HG02852 (cell line): Measurements from ENCODE around the gene HTRA2.
"Not testable (repeated sequence)": the region's sequence is repeated elsewhere in the genome, so short reads cannot be mapped to it uniquely, and the experiment has no call there.

ENCODE experiments used
- ATAC-seq: cut with Tn5 transposase; IDR thresholded peaks from one replicate; pipeline ENCODE4 v1.9.1; 2021; ENCODE audit warnings: mild to moderate bottlenecking, moderate library complexity; ENCODE audit not compliant: unreplicated experiment

The HTRA2 gene

GRCh38 chr2:74558284-74559230, 28.8 kb downstream of the HTRA2 start:
- ATAC-seq: no peak

GRCh38 chr2:74559912-74560311, 30.2 kb downstream of the HTRA2 start:
- no peak for ATAC-seq

DNA sequence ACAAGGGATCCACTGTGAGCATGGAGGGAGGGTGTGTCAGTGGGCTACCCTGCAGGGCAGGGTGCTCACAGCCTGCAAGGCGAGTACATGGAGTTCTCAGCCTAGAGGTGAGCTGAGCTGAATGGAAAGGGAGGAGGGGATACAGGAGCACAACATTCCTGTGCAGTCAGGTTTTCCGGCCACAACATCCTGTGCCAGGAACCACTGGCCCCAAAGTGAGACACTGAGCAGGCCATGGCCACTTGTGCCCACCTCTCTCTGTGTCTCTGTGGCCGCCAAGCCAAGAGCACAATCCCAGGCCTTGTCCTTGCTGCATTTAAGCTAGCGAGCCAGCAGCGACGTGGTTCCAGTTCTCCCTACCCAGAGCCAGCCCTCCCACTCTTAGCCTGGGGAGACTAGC, 30.9 kb downstream of the HTRA2 start:
- ATAC-seq: no peak

- ATAC-seq: not testable (repeated sequence)
Measured at GRCh38 chr2:74561022-74561421, 31.3 kb downstream of the HTRA2 start.

GRCh38 chr2:74562126-74562775, 32.5 kb downstream of the HTRA2 start:
- ATAC-seq: no peak

DNA sequence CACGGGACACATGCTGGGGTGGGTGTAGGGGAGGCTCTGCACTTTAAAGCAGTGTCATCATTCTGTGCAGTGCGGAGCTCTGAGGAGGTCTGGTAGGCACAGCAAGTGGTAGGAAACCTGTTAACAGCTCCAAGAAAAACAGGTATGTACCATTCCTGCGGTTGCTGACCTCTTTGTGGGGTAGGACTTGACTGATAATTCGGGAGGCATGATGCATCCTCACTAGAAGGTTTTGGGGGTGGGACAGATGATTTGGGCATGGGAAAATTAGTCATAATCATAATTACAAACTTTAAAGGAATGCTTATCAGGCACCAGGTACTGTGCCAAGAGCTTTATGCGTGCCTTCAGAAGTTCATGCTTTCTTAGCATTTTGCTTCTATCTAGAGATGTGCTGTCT, 34.5 kb downstream of the HTRA2 start:
- ATAC-seq: no peak

GRCh38 chr2:74566076-74566753, 36.5 kb downstream of the HTRA2 start:
- ATAC-seq: no peak

DNA sequence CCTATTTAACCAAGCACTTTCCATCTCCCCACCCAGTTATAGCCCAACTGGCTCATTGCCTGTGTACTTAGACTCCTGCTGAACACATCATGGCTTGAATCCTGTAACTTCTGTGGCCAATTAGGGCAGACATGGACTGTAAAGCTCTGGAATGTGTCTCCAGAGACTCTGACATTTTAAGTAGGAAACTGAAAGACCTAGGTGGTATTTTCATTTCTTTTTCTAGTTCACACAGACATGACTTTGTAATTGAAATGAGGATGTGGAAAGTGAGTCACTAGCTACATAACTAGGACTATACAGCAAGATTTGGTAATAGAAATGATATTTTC, 37.0 kb downstream of the HTRA2 start:
- no peak for ATAC-seq

DNA sequence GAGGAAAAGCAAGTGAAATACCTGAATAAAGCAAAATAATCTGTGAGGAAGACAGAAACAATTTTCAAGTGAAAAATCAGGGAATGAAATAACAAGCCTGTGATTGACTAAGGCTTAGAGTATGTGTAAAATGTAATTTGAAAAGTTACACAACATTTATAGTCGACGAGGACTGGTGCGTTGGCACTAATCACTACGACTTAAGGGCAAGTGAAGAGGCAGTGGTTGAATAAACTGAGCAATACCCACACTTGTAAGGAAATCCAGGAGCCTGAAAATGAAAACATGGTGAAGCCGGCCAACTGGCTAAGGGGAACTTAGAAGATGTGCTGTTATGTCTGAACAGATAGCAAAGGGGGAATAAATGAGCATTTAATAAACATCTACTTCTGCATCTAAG, 38.1 kb downstream of the HTRA2 start:
- no peak for ATAC-seq

- ATAC-seq: no peak
Measured at GRCh38 chr2:74569686-74570085, 40.0 kb downstream of the HTRA2 start.

DNA sequence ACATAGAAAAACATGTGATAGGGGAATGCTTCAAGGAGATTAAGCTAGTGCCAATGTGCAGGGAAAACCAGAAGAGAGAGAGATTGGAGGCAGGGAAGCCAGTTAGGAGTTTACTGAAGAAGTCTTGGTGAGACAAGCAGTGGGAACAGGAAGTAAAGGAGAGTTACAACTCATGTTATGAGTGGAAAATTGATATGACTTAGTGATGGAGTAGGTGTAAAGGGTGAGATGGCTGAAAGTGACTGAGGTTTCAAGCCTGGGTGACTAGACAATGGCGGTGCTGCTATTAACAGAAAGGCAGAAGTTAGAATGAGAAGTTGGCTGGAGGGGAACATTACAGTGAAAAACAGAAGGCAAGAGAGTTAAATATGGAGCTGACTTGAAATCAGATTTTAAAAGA, 41.3 kb downstream of the HTRA2 start:
- ATAC-seq: peak; percentile 72

DNA sequence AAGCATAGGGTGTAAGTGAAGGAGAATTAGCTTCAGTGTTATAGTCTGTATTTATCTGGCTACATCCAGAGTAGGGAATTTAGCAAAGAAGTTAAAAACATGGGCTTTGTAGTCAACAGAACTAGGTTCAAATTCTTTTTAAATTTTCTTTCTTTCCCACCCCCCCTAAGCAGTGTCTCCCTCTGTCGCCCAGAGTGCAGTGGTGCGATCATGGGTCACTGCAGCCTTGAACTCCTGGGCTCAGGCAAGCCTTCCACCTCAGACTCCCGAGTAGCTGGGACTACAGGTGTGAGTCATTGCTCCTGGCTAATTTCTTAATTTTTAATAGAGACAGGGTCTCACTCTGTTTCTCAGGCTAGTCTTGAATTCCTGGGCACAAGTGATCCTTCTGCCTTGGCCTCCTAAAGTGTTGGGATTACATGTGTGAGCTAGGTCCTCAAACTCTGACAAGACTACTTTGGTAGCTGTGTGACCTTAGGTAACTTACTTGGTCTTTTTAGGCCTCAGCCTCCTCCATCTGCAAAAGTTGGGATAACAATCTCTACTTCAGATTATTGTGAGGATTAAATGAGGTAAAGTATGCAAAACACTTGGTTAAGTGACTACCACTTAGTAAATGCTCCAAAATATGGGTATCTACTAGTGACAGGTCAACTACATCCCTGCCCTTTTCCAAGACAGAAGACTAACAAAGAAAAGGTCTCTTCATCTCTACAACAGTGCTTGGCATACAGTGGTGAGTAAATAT, 42.6 kb downstream of the HTRA2 start:
- no peak for ATAC-seq

- ATAC-seq: peak; percentile 46
Measured at GRCh38 chr2:74573747-74574562, 44.2 kb downstream of the HTRA2 start.

GRCh38 chr2:74575320-74575719, 45.6 kb downstream of the HTRA2 start:
- ATAC-seq: no peak

GRCh38 chr2:74576211-74576862, 46.6 kb downstream of the HTRA2 start:
- no peak for ATAC-seq

- ATAC-seq: no peak
Measured at GRCh38 chr2:74576863-74577229, 47.1 kb downstream of the HTRA2 start.

GRCh38 chr2:74577448-74577847, 47.7 kb downstream of the HTRA2 start:
- peak; percentile 31 for ATAC-seq

- peak; percentile 60 for ATAC-seq
Measured at GRCh38 chr2:74578408-74578807, 48.7 kb downstream of the HTRA2 start.

DNA sequence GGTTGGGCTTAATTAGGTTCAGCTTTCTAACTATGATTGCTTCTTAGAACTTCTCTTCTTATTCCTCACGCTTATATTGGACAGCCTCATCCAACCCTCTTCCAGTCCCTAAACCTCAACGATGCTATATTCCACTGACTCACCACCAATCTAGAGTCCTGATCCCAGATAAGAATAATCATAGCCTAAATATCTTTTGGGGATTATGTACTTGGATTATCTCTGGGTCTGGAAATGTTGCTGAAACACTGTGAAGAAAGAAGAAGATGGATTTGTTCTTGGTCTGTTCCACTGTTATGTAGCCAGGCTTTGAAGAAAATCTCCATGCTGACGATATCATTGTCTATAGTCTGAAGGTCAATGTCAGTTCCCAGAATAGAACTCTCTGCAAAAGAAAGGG, 51.7 kb downstream of the HTRA2 start:
- no peak for ATAC-seq

GRCh38 chr2:74582184-74582583, 52.5 kb downstream of the HTRA2 start:
- ATAC-seq: no peak
